ENCODE results near the gene MAST4. TPM values are rescaled to one million over a fixed set of nuclear protein-coding genes. Genes with fewer than 3 reads are reported as not detected.

Gene MAST4
- total and polyA plus RNA-seq, 2 of the 8 experiments (the other 6 are each of a cell fraction or from before 2014, with no cell fraction given): 1.5 to 2.6 TPM

- Histone ChIP-seq H2AK5ac (ENCODE audit: low read depth, low read length) (no peak overlapping the region), H2BK20ac (ENCODE audit: low read length) (no peak overlapping the region), H3K4me1 (replicated peaks in 1 of 4; ENCODE audit: control insufficient read depth in 3 of 4, insufficient read depth in 4 of 4, low read length in 3 of 4) (no peaks in the 10 kb centered on the region; a peak in 1 of 7 replicates), H4K91ac (replicated peaks; ENCODE audit: insufficient read length, low read length) (no peak overlapping the region), H3K18ac (ENCODE audit: extremely low read depth, low read length) (no peak overlapping the region), H3K14ac (ENCODE audit: insufficient read length) (no peak overlapping the region), H3K4ac (replicated peaks; ENCODE audit: insufficient read length, low read depth, low read length) (no peak overlapping the region), H3K27me3 (replicated peaks in 1 of 4; ENCODE audit: control insufficient read depth in 3 of 4, extremely low read depth in 1 of 4, insufficient read depth in 3 of 4, low read length in 3 of 4) (no peaks in the 10 kb centered on the region), H2BK15ac (ENCODE audit: low read length) (no peak overlapping the region), H4K8ac (ENCODE audit: extremely low read depth, insufficient read depth, low read length) (no peak overlapping the region), H3K9ac (replicated peaks in 1 of 4; ENCODE audit: extremely low read depth in 1 of 4, low read depth in 3 of 4, low read length in 3 of 4) (no peak overlapping the region), H3K36me3 (ENCODE audit: control insufficient read depth in 2 of 4, insufficient read depth in 4 of 4, low read length in 3 of 4) (no peaks in the 10 kb centered on the region), H4K20me1 (replicated peaks in 1 of 2; ENCODE audit: control insufficient read depth in 1 of 2, insufficient read depth in 2 of 2, low read length in 2 of 2) (no peaks in the 10 kb centered on the region), H3K79me1 (ENCODE audit: low read depth, low read length) (no peaks in the 10 kb centered on the region), H2BK5ac (ENCODE audit: low read depth, low read length) (no peak overlapping the region), H2BK12ac (ENCODE audit: low read depth, low read length) (no peak overlapping the region), H3K23ac (ENCODE audit: insufficient read length) (no peak overlapping the region), H3K56ac (replicated peaks; ENCODE audit: insufficient read length, low read depth, low read length) (no peak overlapping the region), H2AFZ (ENCODE audit: low read length) (no peak overlapping the region), H3K27ac (ENCODE audit: low read depth, low read length) (no peak overlapping the region), H2BK120ac (replicated peaks; ENCODE audit: low read depth, low read length) (no peak overlapping the region), H3K9me3 (ENCODE audit: insufficient read depth in 2 of 2, low read depth in 1 of 2, low read length in 1 of 2) (no peaks in the 10 kb centered on the region), H3K4me3 (ENCODE audit: extremely low read depth in 1 of 4, insufficient read depth in 2 of 4, low read depth in 3 of 4, low read length in 4 of 4) (no peak overlapping the region), H3K23me2 (ENCODE audit: low read depth, low read length) (no peaks in the 10 kb centered on the region; the same call in 1 of the 2 replicates), H4K5ac (ENCODE audit: insufficient read length, low read depth, low read length) (no peak overlapping the region), H3K79me2 (ENCODE audit: control insufficient read depth in 1 of 2, insufficient read depth in 2 of 2, low read length in 2 of 2) (no peaks in the 10 kb centered on the region), H3K4me2 (ENCODE audit: insufficient read depth in 1 of 2, low read depth in 2 of 2, low read length in 2 of 2) (no peak overlapping the region)
- no peak for FAIRE-seq
- 79% methylated on average over 2 of the region's 2 CpGs; no CpG with 5 or more reads in 1 of the 2 experiments for WGBS, 2 experiments (ENCODE audit: extremely low coverage in 1 of 2, insufficient coverage in 1 of 2, insufficient read length in 1 of 2, insufficient replicate concordance in 2 of 2, low coverage in 1 of 2, low lambda C conversion rate in 2 of 2, missing lambda C conversion rate in 1 of 2)
- POLR2A ChIA-PET (ENCODE audit: partially characterized antibody): no interaction called here
- CTCF ChIA-PET (ENCODE audit: partially characterized antibody): interaction anchor here (0.6 to 1.0 kb wide), 6 partner anchors 17 to 1379 kb away, joined by 3 read pairs; no protein-coding TSS in a partner anchor
- no peak for DNase-seq (ENCODE audit: low read depth in 1 of 2, low spot score in 2 of 2)
- TF ChIP-seq SP4 (IDR thresholded peaks at IDR 0.05; ENCODE audit: low read length): no peak
- TF ChIP-seq CHD1 (IDR thresholded peaks at IDR 0.05; ENCODE audit: low read depth, low read length): no peak
- no peak for TF ChIP-seq JUN (IDR thresholded peaks at IDR 0.05; ENCODE audit: low read depth, low read length)
- TF ChIP-seq CREB1 (IDR thresholded peaks at IDR 0.05): no peak
- TF ChIP-seq, protein P1, sequence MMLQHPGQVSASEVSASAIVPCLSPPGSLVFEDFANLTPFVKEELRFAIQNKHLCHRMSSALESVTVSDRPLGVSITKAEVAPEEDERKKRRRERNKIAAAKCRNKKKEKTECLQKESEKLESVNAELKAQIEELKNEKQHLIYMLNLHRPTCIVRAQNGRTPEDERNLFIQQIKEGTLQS (IDR thresholded peaks at IDR 0.05; ENCODE audit: insufficient read depth, low read depth, low read length): no peak
- TF ChIP-seq TAF7 (optimal IDR thresholded peaks at IDR 0.05; ENCODE audit: borderline replicate concordance, low read depth, low read length): no peak
- no peak for TF ChIP-seq RFX5 (IDR thresholded peaks at IDR 0.05; ENCODE audit: borderline replicate concordance, low read depth, low read length)
- TF ChIP-seq TCF12 (IDR thresholded peaks at IDR 0.05; ENCODE audit: low read depth, low read length): no peak
- TF ChIP-seq RNF2 (IDR thresholded peaks at IDR 0.05; ENCODE audit: borderline replicate concordance, low read depth, low read length, missing control alignments, poor library complexity, severe bottlenecking): no peak
- no peak for TF ChIP-seq SIRT6 (IDR thresholded peaks at IDR 0.05; ENCODE audit: low read length)
- TF ChIP-seq ZNF274 (IDR thresholded peaks at IDR 0.05; ENCODE audit: borderline replicate concordance, extremely low read depth, low read length): no peak
- no peak for TF ChIP-seq ASH2L (IDR thresholded peaks at IDR 0.05; ENCODE audit: low read length)
- no peak for TF ChIP-seq EZH2 (IDR thresholded peaks at IDR 0.05; ENCODE audit: low read depth, low read length, severe bottlenecking)
- TF ChIP-seq RXRA (IDR thresholded peaks at IDR 0.05; ENCODE audit: insufficient read depth, low read depth, low read length): no peak
- no peak for TF ChIP-seq POU5F1 (IDR thresholded peaks at IDR 0.05; ENCODE audit: low read depth, low read length)
Measured at GRCh38 chr5:66851306-66851705, 255.1 kb downstream of the MAST4 start.

Measured in H1 (cell line).